HG03280 (cell line): ENCODE results near the gene GPR155.
"Not testable (repeated sequence)": the region's sequence is repeated elsewhere in the genome, so short reads cannot be mapped to it uniquely, and the experiment has no call there.

Experiments used
- ATAC-seq: cut with Tn5 transposase; IDR thresholded peaks from one replicate; pipeline ENCODE4 v1.9.1; 2021; ENCODE audit warnings: mild to moderate bottlenecking, moderate library complexity; ENCODE audit not compliant: unreplicated experiment

Gene GPR155

DNA sequence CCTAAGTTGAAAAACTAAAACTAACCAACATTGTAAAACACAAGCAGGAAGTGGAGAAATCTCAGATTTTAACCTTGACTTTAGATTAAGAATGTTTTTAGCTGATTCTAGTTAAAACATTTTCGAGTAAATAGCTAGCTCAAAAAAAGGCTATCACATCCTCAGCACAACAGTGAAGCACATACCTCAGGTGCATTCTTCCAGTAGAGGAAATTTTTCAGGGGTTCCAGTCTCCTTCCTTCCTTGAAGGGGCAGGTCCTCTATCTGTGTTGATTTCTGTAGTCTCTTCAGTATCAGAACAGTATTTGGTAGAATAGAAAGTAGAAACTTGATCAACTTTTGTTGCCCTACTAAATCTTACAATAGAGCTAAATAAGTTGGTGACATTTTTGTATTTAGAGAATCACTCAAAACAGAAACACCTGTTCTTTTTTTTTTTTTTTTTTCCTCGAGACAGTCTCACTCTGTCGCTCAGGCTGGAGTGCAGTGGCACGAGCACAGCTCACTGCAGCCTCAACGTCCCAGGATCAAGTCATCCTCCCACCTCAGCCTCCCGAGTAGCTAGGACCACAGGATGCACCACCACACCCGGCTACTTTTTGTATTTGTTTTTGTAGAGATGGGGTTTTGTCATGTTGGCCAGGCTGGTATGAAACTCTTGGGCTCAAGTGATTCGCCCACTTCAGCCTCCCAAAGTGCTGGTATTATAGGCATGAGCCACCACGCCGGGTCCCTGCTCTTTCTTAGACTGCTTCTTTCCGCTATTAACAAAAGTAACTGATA, 6.9 kb upstream of the GPR155 start:
- ATAC-seq = peak; percentile 38

DNA sequence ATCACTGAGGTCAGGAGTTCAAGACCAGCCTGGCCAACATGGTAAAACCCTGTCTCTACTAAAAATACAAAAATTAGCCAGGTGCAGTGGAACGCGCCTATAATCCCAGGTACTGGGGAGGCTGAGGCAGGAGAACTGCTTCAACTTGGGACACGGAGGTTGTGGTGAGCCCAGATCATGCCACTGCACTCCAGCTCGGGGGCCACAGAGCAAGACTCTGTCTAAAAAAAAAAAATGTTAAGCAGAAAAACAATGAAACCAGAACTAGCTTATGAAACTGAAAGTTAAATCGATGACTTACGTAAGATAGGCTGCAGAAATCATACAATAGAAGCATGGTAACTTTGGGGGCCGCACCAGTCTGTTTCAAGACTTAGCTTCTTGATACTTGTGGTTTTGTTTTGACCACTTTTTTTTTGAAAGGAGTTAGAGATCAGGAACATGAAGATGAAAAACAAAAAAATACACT, 6.2 kb upstream of the GPR155 start:
- peak; percentile 95 for ATAC-seq

DNA sequence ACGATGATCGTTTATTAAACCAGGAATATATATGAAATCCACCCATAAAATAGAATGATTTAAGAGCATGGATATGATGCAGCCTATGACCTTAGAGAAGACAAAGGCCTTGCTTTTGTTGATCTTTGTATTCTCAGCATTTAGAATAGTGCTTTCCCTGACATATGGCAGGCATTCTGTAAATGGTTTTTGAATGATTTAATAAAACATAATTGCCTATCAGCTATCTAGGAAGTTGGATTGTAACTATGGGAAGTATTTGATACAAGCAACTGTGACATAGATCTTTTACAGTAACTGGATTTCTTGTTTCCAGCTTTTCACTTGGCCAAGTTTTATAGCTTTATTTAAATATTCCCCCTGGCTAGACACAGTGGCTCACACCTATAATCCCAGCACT, 5.1 kb upstream of the GPR155 start:
- ATAC-seq = no peak

DNA sequence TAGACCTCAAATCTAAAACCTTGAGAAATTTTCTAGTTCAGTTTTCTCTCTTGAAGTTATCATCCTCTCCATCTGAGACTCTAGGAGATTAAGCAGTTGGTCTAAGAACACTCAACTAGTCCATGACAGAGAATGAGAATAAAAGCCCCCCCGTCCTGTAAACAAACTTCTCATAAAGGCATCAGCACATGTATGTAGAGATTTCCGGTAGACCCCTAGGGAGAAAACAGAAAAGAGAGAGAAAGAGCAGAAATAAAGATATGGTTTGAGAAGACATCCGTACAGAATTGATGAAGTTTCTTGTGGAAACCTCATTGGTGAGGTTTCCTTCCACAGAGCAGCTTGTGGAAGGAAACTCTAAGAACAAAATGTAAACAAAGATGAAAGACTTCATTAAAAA, 3.2 kb upstream of the GPR155 start:
- no peak for ATAC-seq

DNA sequence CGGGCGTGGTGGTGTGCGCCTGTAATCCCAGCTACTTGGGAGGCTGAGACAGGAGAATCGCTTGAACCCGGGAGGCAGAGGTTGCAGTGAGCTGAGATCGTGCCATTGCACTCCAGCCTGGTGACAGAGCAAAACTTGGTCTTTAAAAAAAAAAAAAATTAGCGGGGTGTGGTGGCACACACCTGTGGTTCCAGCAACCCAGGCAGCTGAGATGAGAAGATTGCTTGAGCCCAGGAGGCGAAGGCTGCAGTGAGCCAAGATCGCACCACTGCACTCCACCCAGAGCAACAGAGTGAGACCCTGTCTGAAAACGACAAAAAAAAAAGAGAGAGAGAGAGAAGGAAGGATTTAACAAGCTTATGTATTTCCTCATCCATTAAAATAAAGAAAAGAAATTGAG, 2.7 kb upstream of the GPR155 start:
- ATAC-seq = not testable (repeated sequence)

DNA sequence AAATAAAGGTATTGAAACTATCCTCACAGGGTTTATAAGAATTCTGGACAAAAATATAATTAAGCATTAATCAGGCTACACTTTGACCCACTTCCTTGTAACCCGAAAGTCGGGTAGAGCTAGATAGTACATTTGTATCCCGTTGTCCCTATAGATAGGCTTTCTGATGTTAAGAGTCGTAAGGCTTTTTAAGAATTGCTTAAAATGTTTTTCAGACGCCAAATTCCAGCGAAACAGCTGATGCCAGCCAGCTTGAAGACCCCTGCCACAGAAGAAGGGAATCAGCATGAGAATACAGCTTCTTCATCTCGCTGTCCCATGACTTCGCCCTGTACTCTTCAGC, 962 bp upstream of the GPR155 start:
- ATAC-seq = no peak

DNA sequence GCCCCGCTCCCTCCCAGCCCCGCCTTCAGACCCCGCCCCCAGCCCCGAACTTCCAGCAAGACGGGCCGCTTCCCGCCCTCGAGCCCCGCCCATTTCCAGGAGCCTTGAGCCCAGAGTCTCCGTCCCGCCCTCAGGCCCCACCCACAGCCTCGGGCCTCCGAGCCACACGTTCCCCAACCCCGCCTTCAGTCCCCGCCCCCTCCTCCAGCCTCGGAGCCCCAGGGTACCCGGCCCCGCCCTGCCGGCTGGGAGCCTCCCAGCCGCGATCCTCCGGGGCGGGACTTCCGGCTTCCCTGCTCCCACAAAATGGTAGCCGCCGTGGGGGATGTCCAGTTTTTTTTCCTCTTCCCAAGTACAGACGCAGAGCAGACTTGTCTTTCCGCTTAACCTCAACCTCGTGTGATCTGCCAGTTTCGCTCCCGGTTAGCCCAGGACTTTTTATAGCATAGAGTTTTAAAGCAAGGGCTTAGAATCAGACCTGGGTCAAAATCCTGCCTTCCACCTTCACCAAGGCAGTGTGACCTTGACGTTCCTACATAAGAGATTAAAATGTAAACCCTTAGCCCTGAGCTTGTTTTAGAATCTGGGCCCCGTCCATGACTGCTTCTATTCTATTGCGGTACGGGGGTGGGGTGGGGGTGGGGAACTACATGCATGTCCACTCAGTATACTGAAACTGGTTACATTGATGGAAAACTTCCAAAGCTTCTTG, 435 bp upstream of the GPR155 start:
- ATAC-seq = peak; percentile 94

DNA sequence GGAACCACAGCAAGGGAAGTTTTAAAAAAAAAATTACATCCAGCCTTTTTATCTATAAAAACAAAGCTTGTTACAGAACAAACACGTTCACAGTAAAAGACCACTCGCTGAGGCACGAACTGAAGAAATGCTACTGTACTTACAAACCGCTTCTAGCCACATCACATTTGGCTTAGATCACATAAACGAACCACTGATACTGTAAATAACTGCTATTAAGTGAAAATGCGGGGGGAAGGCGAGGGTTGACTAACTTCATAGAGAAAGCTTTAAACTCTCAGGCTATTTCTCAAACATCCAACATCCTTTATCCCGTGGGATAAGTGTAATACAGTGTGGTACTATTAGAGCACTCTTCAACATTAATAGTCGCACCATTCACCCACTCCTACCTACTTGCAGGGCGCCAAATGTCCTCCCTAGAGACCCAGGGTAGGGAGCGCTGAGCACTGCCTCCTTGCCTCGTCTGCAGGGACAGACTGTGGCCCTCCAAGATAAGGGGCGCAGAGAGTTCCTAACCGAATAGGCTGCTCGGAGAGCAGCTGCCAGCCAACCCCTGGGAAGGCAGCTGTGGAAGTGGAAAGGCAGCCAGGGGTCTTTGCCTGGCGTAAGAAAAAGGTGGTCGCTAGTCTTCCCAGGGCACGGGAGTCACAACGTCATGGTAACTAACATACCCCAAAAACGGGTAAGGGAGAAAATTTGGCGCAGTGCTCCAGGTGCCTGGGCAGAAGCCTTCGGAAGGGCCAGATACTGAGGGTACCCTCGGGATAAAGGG, 854 bp downstream of the GPR155 start:
- ATAC-seq = peak; percentile 26

DNA sequence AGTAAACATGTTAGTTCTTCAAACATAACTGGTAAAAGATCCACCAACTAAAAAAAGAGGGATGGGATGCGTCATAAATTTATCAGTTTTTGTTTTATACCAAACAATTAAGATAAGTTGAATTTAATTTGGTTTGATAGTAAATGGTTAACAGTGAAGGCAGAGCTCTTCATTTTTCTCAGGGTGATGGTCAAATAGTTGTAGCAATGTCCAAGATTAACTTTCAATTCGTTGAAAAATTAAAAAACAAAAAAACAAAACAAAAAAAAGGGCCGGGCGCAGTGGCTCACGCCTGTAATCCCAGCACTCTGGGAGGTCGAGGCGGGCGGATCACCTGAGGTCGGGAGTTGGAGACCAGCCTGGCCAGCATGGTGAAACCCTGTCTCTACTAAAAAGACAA, 1.8 kb downstream of the GPR155 start:
- ATAC-seq = not testable (repeated sequence)

DNA sequence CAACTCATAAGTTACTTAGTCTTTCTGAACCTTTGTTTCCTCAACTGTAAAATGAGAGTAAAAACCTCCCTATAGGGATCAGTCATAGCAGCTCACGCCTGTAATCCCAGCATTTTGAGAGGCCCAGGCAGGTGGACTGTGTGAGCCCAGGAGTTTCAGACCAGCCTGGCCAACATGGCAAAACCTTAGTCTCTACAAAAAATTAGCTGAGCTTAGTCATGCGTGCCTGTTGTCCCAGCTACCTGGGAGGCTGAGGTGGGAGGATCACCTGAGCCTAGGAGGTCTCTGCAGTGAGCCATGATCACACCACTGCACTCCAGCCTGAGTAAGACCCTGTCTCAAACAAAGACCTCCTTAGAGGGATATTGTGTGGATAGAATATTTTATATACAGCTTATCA, 2.3 kb downstream of the GPR155 start:
- no peak for ATAC-seq

DNA sequence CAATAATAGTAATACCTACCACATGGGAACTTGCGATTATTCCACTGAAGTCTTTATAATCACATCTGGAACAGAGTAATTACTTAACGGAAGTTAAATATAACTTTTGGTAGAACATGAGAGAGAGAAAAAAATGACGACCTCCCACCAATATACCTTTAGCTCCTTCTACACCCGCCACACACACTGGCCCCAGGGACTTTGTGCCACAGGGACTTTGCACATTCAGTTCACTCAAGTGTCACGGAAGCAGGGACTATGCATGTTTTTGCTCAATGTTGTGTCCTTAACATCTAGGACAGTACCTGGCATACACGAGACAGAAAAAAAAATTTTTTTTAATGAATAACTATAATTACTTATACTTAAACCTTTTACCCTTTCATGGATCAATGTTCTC, 4.0 kb downstream of the GPR155 start:
- ATAC-seq = no peak

DNA sequence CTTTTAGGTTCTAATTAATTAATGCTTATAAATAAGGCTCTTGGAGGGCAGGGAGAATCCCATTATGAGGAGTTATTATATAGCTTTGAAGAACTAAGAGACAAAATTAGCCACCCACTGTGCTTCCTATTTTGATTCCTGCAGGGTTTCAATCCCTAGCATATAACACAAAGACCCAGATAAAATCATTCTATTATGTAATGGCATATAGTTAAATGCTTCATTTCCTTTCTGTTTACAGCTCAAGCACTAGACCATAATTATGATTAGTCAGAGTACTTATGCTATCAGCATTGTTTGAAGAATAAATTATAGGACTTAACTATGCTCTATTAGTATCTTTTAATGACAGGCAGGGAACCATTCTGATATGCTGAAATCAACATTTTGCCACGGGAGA, 9.1 kb downstream of the GPR155 start:
- no peak for ATAC-seq

DNA sequence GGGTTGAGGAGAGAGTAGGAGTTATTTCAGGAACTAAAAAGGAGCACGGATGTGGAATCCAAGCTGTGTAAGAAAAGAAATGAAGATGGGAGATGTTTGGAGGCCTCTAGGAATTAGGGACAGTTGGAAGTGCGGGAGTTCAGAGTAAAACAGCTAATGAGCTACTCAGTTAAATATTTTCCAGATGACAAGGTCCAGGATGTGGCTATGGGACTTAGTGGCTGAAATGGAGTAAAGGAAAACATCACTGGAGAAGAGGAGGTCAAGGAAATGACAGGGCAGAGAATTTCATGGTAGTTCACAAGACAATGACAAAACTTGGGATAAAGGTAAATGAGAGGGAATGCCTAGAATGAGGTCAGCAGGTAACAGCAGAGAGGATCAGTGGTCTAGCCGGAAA, 13.0 kb downstream of the GPR155 start:
- no peak for ATAC-seq

DNA sequence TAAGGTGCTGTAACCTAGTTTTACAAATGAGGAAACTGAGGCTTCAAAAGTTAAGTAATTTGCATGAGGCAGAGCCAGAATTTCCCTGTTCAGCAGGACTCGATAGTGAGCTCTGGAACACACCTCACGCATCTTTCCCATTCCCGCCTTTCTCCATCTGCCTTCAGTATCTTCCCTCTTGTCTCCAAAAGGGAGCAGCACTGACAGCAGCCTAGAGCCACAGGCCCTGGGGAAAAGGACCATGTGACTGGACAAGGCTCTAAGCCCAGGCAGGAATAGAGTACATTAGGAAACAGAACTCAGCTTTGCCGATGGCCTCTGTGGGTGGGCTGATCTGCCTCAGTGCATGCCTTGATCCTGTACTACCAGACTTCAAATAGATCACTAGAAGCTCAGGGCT, 21.5 kb downstream of the GPR155 start:
- no peak for ATAC-seq

DNA sequence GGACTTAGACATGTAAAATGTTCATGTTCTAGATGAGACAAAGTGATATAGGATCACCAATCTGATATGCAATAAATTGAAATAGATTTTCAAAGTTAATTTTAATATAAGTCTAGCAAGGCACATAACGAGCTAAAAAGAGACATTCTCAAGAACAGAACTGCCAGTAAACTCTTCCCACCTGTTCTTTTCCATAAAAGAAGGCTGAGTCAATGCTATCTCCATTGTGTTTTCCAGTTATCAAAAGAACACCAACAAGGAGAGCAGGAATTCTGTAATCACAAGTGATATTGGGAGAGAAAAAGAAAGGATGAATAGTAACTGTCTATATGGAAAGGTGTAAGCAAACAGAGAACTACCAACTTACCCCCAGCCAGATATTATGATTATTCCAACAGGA, 25.6 kb downstream of the GPR155 start:
- ATAC-seq = no peak

DNA sequence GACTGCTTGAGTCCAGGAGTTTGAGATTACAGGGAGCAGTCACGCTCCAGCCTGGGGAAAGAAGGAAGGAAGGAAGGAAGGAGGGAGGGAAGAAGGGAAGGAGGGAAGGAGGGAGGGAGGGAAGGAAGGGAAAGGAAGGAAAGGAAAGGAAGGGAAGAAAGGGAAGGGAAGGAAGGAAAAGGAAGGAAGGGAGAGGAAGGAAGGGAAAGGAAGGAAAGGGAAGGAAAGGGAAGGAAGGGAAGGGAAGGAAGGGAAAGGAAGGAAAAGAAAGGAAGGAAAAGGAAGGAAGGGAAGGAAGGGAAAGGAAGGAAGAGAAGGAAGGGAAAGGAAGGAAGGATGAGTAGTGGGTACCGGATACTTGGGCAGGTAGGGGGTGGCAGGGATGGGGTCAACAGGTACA, 32.3 kb downstream of the GPR155 start:
- no peak for ATAC-seq

DNA sequence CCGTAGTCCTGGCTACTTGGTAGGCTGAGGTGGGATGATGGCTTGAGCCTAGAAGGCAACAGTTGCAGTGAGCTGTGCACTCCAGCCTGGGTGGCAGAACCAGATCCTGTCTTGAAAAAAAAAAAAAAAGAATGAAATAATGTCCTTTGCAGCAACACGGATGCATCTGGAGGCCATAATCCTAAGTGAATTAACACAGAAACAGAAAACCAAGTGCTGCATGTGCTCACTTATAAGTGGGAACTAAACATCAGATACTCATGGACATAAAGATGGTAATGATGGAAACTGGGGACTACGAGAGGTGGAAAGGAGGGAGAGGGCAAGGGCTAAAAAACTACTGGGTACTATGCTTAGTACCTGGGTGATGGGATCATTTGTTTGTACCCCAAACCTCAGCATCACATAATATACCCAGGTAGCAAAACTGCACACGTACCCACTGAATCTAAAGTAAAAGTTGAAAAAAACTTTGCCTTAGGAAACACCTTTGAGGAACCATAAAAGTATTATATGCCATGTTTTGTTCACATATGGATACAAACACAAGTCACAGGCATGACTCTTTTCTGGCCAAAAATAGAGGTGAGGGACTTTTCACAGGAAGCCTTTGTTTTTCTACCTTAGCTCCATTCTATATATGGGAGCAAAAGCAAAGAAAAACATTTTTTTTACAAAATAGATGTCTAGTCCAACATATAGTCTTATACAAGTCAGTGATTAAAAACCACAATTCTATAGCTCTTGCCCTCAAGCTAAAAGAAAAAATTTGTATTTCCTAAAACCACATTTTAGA, 36.6 kb downstream of the GPR155 start:
- no peak for ATAC-seq

DNA sequence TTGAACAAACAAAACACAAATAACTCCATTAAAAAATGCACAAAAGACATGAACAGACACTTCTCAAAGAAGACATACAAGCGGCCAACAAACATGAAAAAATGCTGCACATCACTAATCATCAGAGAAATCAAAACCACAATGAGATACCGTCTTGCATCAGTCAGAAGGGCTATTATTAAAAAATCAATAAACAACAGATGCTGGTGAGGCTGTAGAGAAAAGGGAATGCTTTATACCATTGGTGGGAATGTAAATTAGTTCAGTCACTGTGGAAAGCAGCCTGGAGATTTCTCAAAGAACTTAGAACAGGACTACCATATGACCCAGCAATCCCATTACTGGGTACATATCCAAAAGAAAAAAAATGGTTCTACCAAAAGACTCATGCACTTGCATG, 37.8 kb downstream of the GPR155 start:
- no peak for ATAC-seq

DNA sequence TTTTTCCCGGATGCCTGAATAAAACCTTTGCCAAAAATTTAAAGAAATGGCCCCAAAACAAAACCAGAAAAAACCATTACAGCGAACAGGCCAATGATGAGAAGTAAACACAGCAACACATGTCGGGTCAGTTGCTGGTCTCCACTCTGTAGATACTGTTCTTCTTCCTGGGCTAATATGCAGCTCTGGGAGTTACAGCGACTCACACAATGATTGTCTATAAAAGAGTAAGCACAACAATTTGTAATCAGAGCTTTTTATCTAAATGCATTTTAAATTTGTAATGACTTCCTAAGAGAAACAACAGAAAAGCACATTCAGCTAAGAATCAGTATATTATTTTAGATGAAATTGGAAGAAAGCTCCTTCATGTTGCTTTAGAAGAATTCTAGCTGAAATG, 40.3 kb downstream of the GPR155 start:
- ATAC-seq = no peak

DNA sequence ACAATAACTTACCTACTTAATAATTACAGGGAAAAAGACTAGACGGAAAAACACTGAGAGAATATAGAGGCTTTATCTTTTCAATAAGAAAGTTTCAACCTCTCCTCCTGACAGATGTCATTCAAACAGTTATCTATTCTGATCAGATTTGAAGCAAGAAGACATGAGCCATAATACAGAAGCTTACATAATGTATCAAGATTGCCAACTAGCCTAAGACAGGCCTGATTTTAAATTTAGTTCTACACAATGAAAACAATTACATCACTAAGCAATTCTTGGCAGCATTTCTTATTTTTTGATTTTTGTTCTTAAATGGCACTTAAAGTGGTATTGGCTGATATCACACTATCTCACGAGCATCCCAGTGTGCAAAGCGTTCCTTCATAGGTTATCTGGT, 41.6 kb downstream of the GPR155 start:
- no peak for ATAC-seq

DNA sequence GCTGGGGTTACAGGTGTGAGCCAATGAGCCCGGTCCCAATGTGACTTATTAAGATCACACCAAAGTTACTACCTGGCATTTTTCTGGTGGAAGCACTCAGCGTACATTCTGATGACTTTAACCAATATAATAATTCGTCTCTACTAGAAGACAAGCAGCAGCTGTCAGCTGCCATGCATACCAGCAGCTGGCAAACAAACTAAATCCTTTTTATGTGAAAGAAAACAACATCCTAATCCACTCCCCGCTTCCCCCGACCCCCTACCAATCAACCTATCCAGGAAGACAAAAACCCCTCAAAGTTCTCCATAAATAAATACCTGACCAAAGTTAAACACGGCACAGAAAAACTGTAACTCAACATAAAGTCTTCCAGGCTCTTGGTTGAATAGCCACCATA, 42.1 kb downstream of the GPR155 start:
- ATAC-seq = no peak
